ENCODE data around the gene IPP.
A peak's percentile ranks its signal among the peaks of the same experiment; 100 is the strongest.
"Not testable (repeated sequence)": the region's sequence is repeated elsewhere in the genome, so short reads cannot be mapped to it uniquely, and the experiment has no call there.

Gene IPP

DNA sequence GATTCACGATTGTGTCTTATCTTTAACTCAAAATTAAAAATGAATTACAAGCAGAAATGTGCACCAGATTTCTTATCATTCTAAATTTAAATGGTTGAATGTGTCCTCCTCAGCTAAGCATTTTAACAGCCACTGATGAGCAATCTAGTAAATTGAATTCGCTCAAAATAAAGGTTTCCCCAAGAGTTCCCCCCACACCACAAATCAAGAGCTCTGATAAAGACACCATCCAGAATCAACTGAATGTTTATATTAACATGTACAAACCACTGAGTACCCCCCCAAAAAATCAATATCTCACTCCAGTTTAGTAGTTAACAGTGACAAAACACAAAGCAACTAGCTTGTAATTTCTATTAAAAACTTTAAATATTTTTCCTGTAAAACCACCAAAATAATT lies 66.1 kb downstream of the IPP start:
- no peak for DNase-seq (ENCODE audit: low read depth in 2 of 2)

DNA sequence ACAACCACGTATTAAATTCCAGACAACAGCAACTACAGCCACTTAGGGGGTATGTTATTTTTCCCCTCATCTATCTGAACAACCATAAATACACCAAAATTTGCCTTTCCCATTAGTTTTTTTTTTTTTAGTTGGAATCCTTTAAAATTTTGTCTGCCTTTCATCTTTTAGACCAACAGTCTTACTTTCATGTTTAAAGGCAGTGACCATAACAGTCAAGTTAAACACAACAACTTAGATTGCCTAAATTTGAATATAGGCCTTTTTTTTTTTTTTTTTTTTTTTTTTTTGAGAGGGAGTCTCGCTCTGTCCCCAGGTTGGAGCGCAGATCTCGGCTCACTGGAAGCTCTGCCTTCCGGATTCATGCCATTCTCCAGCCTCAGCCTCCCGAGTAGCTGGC lies 67.5 kb downstream of the IPP start:
- DNase-seq (ENCODE audit: low read depth in 2 of 2) = no peak

DNA sequence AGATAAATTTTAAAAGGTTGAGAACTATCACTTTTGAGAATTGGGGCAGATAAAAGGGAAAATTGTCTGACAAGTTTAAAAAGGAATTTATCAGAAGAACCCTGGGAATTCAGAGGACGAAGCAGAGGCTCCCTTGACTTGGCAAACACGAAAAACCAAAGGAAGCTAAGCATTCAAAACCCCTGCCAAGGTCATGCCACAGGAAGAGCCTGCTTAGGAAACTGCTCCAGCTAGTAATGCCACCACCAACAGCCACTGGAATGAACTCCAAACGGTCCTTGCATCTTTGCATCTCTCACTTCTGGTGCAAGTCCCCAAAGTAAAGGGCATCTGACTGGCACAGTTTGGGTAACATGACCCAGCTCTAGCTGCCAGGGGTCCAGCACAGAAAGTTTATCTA lies 71.3 kb downstream of the IPP start:
- DNase-seq (ENCODE audit: low read depth in 2 of 2) = no peak

DNA sequence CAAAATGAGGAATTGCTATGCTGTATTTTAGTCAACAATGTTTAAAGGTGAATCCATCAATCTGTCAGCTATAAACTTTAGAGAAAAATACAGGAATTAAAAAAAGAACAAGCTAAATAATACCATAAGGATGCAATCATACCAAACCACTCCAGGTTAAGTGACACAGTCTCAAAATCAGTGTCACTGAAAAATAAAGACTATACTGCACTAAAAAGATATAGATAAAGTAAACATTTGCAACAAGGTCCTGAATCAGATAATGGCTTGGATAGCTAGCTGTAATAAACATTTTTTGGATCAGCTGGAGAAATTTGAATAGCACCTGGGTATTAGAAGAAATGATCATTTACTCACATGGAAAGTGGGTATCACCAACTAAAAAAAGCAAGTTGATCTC lies 72.0 kb downstream of the IPP start:
- DNase-seq (ENCODE audit: low read depth in 2 of 2) = no peak

DNA sequence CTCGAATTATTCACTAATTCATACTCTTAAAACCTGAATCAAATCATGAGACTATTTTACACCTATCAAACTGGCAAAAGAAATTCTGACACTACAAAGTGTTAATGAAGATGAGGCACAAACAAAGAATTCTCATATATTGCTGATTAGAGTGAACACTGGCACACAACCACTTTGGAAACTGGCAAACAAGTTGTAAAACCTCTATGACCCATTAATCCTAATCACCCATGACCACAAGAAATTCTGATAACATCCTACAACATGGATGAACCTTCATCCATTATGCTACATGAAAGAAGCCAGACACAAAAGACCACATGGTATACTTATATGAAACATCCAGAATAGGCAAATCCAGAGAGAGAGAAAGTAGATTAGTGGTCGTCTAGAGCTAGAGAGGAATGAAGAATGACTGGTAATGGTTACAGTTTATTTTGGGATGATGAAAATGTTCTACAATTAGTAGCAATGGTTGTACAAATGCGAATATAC lies 72.7 kb downstream of the IPP start:
- no peak for DNase-seq (ENCODE audit: low read depth in 2 of 2)

DNA sequence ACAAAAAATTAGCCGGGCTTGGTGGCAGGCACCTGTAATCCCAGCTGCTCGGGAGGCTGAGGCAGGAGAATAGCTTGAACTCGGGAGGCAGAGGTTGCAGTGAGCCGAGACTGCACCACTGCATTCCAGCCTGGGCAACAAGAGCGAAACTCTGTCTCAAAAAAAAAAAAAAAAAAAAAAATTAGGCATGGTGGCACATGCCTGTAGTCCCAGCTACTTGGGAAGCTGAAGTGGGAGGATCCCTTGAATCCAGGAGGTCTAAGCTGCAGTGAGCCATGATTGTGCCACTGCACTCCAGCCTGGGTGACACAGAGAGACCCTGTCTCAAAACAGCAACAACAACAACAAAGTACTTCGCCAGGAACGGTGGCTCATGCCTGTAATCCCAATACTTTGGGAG lies 73.9 kb downstream of the IPP start:
- DNase-seq (ENCODE audit: low read depth in 2 of 2) = not testable (repeated sequence)

DNA sequence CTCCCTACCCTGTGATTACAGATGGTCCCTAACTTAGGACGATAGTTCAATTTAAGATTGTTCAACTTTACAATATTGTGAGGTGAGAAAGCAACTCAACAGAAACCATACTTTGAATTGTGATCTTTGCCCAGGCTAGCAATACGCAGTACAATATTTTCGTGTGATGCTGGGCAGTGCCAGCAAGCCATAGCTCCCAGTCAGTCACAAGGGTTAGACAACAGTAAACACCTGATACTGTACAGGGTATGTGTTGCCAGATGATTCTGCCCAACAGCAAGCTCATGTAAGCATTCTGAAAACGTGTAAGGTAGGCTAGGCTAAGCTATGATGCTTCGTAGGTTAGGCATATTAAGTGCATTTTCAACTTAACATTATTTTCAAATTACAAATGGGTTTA lies 76.0 kb downstream of the IPP start:
- no peak for DNase-seq (ENCODE audit: low read depth in 2 of 2)

DNA sequence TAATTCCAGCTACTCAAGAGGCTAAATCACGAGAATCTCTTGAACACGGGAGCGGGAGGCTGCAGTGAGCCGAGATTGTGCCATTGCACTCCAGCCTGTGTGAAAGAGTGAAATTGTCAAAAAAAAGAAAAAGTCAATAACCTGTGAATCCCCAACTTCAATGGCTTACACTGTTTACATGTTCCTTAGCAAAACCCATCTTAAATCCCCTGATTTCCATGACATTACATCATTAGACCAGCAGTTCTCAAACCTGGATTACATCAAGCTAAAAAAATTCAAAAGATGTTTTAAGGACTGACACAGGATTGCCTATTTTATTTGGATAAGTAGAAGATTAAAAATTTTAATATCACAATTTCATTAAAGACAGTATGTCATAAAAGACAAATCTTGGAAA lies 76.5 kb downstream of the IPP start:
- no peak for DNase-seq (ENCODE audit: low read depth in 2 of 2)

DNA sequence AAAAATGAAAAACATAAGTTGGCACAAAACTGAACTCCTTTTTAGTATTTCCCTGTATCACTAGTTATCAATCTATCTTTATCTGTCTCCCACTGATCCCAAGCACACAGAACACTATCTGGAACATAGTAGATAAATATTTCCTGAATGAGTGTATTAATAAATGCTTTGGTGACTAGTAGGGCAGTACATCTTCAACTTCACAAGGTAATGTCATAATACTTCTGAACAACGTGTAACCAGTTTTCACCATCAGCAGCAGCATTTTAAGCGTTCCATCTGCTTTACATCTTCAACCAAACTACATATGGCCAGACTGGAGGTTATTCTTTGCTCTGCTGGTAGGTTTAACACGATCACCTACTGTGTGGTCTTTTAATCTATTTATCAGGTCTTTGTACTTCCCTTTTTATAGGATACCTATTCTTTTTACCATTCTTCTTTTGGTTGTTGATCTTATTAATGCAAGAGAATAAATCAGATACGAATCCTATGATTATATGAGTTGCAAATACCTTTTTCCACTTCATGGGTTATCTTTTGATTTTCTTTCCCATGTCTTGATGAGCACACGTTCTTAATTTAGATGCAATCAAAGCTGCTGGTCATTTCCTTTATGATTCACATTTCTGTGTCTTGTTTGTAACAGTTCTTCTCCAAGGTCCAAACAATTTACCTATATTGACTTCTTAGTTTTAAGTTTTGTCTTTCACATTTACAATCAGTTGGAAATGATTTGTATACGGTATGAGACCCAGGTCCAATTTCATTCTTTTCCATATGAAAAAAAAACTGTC lies 80.4 kb downstream of the IPP start:
- peak in 1 of 2 experiments; percentile 18 for DNase-seq (ENCODE audit: low read depth in 2 of 2)

DNA sequence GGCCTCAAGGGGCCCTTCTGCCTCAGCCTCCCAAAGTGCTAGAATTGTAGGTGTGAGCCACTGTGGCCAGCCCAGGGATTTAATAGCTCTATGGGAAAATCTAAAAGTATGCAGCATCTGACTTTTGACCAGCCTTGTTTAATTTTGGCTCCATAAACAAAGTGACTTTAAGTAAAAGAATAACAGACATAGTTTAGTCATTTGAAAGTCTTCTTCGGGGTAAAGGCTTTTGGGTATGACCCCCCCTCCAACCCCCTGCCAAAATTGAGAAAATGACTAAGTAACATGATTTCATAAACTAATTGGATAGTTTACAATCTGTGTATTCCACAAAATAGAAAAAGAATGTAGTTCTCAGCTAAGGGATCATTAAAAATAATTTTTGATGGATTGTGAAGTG lies 81.1 kb downstream of the IPP start:
- no peak for DNase-seq (ENCODE audit: low read depth in 2 of 2)

DNA sequence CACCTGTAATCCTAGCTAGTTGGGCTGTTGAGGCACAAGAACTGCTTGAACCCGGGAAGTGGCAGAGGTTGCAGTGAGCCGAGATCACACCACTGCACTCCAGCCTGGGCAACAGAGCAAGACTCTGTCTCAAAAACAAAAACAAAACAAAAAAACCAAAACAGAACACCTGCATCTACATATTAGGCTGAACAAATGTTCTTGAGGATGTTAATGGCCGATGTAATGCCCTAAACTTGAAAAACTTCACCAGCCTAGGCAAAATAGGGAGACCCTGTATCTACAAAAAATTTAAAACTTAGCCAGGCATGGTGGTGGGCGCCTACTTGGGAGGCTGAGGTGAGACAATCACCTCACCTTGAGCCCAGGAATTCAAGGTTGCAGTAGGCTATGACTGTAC lies 81.9 kb downstream of the IPP start:
- no peak for DNase-seq (ENCODE audit: low read depth in 2 of 2)

DNA sequence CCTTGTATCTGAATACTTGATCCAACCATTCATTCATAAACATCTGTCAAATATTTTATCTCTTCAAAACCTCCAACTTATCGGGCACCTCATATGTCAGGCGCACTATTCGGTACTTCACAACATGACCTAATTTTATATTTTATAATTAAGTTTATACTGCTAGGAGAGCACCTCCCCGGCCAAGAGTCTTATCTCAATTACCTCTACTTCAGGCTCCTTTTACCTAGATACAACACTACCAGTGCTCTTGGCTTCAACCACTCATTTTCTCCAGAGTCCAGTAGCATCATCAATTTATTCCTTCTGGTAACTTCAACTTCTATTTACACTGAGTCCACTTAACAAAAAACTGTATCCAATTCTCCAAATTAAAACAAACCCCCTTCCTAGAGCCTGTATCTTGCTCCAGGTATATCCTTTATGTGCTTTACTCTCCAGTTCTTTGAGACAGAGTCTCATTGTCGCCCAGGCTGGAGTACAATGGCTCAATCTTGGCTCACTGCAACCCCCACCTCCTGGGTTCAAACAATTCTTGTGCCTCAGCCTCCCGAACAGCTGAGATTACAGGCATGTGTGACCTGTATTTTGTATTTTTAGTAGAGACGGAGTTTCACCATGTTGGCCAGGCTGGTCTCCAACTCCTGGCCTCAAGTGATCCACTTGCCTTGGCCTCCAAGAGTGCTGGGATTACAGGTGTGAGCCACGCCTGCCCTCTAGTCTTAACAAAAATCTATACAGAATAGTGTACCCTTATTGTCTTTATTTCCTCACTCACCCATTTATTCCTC lies 82.9 kb downstream of the IPP start:
- DNase-seq (ENCODE audit: low read depth in 2 of 2) = no peak

DNA sequence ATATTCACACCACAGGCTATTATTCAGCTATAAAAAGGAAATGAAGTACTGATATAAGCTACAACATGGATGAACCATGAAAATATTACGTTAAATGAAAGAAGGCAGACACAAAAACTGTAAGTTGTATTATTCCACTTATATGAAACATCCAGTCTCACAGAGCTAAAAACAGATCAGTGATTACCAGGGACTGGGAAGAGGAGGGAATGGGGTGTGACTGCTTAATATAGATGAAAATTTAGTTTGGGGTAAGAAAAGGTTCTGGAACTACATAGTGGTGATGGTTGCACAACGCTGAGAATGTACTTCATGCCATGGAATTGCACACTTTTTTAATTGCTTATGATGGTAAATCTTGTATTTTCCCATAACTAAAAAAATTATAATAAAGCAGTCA lies 83.6 kb downstream of the IPP start:
- DNase-seq (ENCODE audit: low read depth in 2 of 2) = no peak

DNA sequence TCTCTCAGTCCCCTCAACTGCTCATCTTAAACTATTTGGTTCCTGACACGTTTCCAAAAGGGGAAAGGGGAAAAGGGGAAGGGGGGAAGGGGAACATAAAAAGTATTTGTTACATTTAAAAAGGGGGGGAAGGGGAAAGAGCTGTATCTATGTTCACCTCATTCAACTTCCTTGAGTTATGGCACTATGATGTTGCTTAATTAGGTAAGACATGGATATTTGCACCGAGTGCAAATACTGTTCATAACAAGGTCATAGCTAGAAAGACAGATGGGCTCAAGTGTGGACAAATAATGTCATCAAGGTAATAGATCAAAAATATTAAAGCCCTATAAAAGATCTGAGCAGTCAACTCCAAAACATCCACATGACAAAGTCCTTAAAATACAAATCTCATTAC lies 90.1 kb downstream of the IPP start:
- no peak for DNase-seq (ENCODE audit: low read depth in 2 of 2)

DNA sequence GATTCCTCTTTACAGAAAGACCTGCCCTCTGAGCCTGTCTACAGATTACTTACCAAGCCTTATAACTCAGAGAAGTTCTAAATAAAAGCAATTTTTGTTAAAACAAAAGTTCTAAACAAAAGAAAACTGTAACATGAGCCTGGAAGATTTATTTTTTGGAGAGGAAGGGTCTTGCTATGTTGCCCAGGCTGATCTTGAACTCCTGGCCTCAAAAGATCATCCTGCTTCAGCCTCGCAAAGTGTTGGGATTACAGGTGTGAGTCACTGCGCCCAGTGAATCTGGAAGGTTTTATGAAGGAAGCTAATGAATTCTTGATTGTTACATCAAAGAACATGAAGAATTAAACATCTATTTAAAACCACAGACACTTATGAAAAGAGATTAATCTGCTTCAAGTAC lies 91.2 kb downstream of the IPP start:
- DNase-seq (ENCODE audit: low read depth in 2 of 2) = no peak

DNA sequence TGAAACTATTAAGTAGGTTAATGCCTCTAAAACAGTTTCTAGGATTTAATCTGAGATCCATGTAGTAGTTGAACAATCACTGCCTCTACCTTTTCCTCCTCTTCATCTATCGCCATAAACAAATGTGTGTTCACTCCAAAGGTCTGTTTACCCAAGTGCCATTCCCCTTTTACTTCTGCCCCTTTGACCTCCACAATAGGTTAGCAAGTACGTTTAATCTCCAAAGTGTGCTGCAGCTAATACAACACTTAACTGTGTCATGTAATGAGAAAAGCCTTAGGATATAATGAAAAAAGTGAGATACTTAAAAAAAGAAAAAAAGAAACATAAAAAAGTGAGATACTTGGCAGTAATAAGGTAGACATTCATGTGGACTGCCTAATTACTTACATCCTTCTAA lies 92.3 kb downstream of the IPP start:
- DNase-seq (ENCODE audit: low read depth in 2 of 2) = no peak

DNA sequence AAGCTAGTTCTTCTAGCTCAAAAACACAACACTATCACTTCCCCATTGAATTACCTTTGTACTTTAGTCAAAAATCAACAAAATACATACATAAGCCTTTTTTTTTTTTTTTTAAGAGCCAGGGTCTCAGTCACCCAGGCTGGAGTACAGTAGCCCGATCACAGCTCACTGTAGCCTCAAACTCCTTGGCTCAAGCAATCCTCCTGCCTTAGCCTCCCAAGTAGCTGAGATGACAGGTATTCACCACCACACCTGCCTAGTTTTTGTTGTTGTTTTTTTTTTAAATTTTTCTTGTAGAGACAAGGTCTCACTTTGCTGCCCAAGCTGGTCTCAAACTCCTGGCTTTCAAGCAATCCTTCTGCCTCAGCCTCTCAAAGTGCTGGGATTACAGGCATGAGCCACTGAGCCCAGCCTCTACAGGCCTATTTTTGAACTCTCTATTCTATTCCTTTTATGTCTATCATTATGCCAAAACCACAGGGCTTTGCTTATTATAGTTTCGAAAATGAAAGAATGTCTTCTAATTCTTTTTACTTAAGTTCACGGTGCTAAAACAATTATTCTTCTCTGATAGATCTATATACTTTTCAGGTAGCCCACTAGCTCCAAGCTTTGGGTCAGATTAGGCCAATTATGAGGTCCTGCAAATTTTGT lies 93.8 kb downstream of the IPP start:
- DNase-seq (ENCODE audit: low read depth in 2 of 2) = no peak

DNA sequence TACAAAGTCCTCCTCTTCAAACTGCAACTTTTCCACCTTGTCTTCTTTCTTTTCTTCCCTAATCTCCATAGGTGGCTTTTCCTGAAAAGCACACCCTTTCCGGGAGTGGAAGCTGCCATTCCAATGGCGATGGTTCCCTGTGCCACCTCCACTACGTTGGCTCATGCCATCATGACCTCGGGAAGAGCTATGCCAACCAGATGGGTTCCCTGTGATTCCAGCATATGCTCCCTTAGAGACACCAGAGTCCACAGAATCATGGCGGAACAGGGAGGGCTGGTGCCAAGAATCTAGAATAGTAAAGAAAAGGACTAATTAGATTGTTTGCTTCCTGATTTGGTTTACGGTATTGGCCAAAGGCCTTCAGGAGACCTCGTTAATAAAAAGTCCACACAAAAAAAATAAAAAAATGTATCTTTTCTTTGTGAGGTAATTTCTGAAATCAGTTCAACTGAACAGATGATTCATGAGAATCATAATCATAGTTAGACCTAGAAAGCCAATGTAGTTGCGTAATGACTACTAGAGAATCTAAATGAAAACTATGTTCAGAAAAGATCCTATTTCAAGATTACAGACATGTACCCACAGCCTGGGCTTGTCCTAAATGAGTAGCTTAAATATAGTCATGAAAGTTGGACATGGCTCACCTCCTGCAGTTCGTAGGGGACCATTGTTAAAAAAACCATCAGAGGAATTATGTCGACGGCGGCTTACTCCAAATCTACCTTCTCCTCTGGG lies 95.7 kb downstream of the IPP start:
- DNase-seq (ENCODE audit: low read depth in 2 of 2) = peak; percentile 7 to 8
